ENCODE data around the gene CDK12. TPM values are rescaled to one million over a fixed set of nuclear protein-coding genes. Genes with fewer than 3 reads are reported as not detected.
"Not testable (repeated sequence)": the region's sequence is repeated elsewhere in the genome, so short reads cannot be mapped to it uniquely, and the experiment has no call there.

CDK12 gene
- total RNA-seq (10 to 100 TPM; 14.3 to 30.7 (median 18.2) TPM), polyA plus RNA-seq (10 to 100 TPM in 1 of 2 donors, 1 to 10 TPM in 1; 9.3 to 12.4 TPM)

- WGBS, 2 donors: 1 to 2% methylated on average over 49 to 51 of the region's 51 CpGs
- Histone ChIP-seq H3K4me1 (peaks cover 6 to 17% (median 6%) of the 10 kb centered on the region in 3 donors), H3K9me3 (no peaks in the 10 kb centered on the region), H3K36me3 (no peaks in the 10 kb centered on the region), H3K27me3 (no peaks in the 10 kb centered on the region), H3K4me3 (peak within 1 kb of the TSS; percentile 76 to 91 (median 86)), H3K27ac (peak within 1 kb of the TSS; percentile 90 to 97 (median 96))
- peak; percentile 91 to 97 (median 96) for DNase-seq
- intact Hi-C loops (cut with DNase I): no loop called here
- TF ChIP-seq, protein P1, sequence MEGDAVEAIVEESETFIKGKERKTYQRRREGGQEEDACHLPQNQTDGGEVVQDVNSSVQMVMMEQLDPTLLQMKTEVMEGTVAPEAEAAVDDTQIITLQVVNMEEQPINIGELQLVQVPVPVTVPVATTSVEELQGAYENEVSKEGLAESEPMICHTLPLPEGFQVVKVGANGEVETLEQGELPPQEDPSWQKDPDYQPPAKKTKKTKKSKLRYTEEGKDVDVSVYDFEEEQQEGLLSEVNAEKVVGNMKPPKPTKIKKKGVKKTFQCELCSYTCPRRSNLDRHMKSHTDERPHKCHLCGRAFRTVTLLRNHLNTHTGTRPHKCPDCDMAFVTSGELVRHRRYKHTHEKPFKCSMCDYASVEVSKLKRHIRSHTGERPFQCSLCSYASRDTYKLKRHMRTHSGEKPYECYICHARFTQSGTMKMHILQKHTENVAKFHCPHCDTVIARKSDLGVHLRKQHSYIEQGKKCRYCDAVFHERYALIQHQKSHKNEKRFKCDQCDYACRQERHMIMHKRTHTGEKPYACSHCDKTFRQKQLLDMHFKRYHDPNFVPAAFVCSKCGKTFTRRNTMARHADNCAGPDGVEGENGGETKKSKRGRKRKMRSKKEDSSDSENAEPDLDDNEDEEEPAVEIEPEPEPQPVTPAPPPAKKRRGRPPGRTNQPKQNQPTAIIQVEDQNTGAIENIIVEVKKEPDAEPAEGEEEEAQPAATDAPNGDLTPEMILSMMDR (IDR thresholded peaks at IDR 0.05): no peak
- peak; percentile 90 to 96 (median 90) for ATAC-seq
- peak; percentile 94 for FAIRE-seq
These were observed at the start of gene CDK12 for GRCh38 chr17:39461113-39461925. TSS of gene CDK12 (plus strand) at chr17:39461486. CDS start at chr17:39462072, 586 bp downstream.

- no peaks in the 10 kb centered on the region for H3K9me3 ChIP-seq
- DNase-seq: no peak
- 88 to 91% methylated on average over 1 of the region's 1 CpG for WGBS, 2 donors
- H3K4me3 ChIP-seq: no peak overlapping the region
- no peaks in the 10 kb centered on the region for H3K4me1 ChIP-seq
- intact Hi-C loops (cut with DNase I): no loop called here
- H3K36me3 ChIP-seq: peaks cover 4 to 58% (median 16%) of the 10 kb centered on the region in 3 donors
- no peaks in the 10 kb centered on the region for H3K27me3 ChIP-seq
- FAIRE-seq: no peak
- TF ChIP-seq, protein P1 (IDR thresholded peaks at IDR 0.05): no peak
- ATAC-seq: no peak
- H3K27ac ChIP-seq: no peak overlapping the region
These were observed 45.1 kb upstream of the CDK12 start for GRCh38 chr17:39416141-39416540.

- H3K36me3 ChIP-seq: peaks cover 4 to 80% (median 28%) of the 10 kb centered on the region in 3 donors
- TF ChIP-seq, protein P1 (IDR thresholded peaks at IDR 0.05): no peak
- intact Hi-C loops (cut with DNase I): no loop called here
- H3K4me1 ChIP-seq: no peaks in the 10 kb centered on the region
- no peak for FAIRE-seq
- no peaks in the 10 kb centered on the region for H3K9me3 ChIP-seq
- H3K4me3 ChIP-seq: no peak overlapping the region
- ATAC-seq: no peak
- peak in 1 of 6 donors; percentile 46 for DNase-seq
- H3K27ac ChIP-seq: no peak overlapping the region
- no peaks in the 10 kb centered on the region for H3K27me3 ChIP-seq
- WGBS, 2 donors: 97 to 99% methylated on average over 4 of the region's 4 CpGs
These were observed 31.7 kb upstream of the CDK12 start for GRCh38 chr17:39429600-39429999.

DNA sequence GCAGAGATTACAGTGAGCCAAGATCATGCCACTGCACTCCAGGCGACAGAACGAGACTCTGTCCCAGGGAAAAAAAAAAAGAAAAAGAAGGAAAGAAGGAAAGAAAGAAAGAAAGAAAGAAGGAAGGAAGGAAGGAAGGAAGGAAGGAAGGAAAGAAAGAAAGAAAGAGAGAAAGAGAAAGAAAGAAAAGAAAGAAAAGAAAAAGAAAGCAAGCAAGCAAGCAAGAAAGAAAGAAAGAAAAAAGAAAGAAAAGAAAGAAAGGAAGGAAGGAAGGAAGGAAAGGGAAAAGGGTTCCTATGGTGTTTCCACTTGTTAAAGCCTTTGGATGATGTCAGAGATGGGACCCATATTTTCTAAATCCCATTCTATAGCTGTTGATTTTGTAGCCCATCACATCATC is 21.4 kb upstream of the CDK12 start:
- FAIRE-seq; H3K4me1 ChIP-seq; H3K9me3 ChIP-seq; H3K27me3 ChIP-seq; H3K4me3 ChIP-seq; intact Hi-C loops (cut with DNase I); DNase-seq; ATAC-seq; H3K27ac ChIP-seq: not testable (repeated sequence)
- peaks cover 0 to 63% (median 26%) of the 10 kb centered on the region in 3 donors for H3K36me3 ChIP-seq
- WGBS, 2 donors: 97 to 99% methylated on average over 2 of the region's 2 CpGs

DNA sequence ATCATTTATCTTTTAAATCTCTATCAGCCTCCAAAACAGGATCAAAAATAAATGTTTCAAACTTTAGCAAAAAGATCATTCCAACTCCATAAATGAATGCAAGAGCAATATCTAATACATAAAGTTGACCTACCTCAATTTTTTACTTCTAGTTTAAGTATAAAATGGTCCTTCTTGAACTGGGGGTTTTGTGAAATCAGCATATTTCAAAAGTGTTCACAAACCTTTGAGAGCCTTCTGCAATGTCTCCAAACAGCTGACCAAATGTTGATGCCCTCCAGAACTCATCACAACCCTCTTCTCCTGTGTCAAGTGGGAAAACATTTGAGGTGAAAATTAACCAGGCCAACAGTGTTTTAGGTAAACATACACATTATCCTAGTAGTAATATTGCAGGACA is 18.0 kb upstream of the CDK12 start:
- Histone ChIP-seq H3K4me3 (no peak overlapping the region), H3K27me3 (no peaks in the 10 kb centered on the region), H3K9me3 (no peaks in the 10 kb centered on the region), H3K4me1 (no peaks in the 10 kb centered on the region), H3K27ac (no peak overlapping the region), H3K36me3 (peaks cover 0 to 57% (median 26%) of the 10 kb centered on the region in 3 donors)
- ATAC-seq (no peak), DNase-seq (no peak), FAIRE-seq (no peak)
- TF ChIP-seq, protein P1 (IDR thresholded peaks at IDR 0.05): no peak
- intact Hi-C loops (cut with DNase I): no loop called here

All from pancreas (tissue), 10 donors.